ENCODE data around the gene SLC25A3.
"Not testable (repeated sequence)": the region's sequence is repeated elsewhere in the genome, so short reads cannot be mapped to it uniquely, and the experiment has no call there.

SLC25A3 gene

DNA sequence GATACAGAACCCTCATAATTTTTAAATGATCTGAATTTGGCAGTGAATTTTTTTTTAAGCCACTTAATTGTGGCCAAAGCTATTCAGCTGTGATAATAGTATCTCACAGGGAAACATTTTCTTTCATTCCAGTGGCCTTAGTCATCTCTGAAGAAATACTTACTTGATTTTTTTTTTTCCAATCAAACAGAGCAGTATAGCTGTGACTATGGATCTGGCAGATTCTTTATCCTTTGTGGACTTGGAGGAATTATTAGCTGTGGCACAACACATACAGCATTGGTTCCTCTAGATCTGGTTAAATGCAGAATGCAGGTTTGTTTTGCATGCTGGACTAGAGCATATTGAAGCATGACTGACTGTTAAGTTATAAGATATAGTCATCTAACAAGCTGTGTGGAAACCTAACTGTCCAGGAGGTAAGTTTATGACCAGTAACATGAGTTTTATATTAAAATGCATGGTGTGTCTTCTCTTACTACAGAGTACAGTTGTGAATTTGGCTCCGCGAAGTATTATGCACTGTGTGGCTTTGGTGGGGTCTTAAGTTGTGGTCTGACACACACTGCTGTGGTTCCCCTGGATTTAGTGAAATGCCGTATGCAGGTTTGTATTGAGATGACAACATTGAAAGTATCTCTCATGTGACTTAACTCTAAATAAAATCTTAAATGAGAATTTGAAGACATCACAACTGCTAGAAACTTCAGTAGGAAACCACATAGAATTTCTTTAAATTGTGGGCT is 1.9 kb downstream of the SLC25A3 start:
- DNase-seq: no peak

DNA sequence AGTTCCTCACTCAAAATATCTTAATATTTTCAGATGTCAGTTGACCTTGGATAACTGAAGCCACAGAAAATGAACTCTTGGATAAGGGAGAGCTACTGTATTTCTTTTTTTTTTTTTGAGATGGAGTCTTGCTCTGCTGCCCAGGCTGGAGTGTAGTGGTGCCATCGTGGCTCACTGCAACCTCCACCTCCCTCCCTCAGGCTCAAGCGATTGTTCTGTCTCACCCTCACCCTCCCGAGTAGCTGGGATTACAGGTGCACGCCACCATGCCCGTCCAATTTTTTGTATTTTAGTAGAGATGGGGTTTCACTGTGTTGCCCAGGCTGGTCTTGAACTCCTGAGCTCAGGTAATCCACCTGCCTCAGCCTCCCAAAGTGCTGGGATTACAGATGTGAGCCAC is 3.8 kb downstream of the SLC25A3 start:
- not testable (repeated sequence) for DNase-seq

DNA sequence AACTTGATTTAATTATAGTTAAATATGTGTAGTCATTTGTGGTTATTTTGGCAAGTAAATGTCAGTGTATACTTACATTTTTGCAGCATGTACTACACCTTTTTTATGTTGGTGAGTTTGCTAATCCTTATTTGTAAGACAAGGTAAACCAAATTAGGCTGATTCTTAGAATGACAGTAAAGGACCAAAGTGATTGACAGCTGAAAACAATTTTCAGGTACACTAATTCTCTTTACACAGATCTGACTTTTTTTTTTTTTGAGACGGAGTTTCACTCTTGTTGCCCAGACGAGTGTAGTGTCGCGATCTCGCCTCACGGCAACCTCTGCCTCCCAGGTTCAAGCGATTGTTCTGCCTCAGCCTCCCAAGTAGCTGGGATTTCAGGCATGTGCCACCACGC is 8.4 kb downstream of the SLC25A3 start:
- no peak for DNase-seq

DNA sequence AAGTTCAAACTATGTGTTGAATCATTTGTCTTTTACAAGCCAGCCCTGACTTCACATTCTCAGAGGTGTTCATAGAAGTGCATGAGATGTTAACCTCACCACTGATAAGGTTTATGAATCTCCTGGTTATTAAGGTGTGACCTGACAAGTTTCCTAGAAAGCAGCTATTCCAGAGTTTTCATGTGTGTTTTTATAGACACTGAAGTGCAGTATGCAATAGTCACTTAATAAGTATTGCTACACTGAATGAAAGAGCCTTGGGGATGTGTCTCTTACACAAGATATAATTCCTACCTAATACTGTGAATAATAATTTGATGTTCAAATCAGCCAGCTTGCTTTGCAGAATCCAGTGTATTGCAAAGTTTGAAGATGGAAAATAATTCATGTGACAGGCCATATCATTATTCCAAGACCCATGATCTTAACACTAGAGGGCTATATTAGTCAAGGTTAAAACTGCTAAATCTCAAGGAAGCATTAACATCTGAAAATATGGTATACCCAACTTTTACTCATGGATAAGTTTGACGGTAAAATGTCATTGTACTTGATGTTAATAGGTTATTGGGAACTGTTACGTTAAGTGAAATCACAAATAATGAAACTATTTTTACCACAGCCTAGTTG is 13.0 kb downstream of the SLC25A3 start:
- DNase-seq: no peak

DNA sequence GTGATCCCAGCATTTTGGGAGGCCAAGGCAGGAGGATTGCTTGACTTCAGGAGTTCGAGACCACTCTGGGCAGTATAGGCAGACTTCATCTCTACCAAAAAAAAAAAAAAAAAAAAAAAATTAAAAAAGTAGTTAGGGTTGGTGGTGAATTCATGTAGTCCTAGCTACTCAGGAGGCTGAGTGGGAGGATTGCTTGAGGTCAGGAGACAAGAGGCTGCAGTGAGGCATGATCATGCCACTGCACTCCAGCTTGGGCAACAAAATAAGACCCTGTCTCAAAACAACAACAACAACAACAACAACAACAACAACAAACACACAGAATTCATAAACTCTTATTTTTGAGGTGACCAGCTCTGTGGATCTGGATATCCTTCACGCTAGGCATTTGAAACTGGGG is 17.1 kb downstream of the SLC25A3 start:
- DNase-seq: no peak

DNA sequence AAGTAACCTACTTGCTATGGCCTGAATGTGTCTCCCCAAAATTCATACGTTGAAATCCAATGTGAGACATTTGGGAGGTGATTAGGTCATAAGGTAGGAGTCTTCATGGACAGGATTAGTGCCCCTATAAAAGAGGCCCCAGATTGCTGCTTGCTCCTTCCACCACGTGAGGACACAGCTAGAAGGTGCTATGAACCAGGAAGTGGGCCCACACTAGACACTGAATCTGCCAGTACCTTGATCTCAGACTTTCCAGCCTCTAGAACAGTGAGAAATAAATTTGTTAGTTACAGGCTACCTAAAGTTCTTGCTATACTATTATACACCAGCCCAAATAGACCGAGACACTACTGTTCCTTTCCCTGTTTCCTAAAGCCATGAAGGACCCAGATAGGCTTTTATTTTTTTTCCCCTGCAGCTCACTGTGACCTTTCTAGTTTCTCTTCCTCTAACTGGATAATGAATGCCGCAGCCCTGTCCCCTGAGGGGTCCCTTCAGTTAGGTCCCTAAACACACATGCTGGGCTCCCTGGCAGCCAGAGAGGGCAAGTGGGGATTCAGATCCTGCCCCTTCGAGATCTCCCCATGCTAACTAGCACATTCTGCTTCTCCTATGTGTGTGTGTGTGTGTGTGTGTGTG is 19.3 kb downstream of the SLC25A3 start:
- DNase-seq: no peak

DNA sequence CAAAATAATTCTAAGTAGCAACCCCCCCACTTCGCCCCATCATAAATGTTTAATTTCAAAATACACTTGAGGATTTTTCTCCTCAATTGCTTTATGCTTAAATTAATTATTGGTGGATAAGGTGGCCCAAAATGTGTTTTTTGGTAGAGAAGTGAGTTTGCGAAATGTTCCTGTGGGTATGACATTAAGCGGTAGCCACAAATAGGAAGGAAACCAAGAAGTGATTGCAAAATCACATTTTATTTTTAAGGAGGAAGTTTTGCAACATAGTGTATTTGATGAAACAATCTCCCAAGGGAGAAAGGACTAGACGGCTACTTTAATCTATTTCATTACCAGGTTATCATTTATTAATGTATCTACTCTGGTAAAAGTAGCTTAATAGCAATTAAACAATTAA is 25.5 kb downstream of the SLC25A3 start:
- DNase-seq: no peak

DNA sequence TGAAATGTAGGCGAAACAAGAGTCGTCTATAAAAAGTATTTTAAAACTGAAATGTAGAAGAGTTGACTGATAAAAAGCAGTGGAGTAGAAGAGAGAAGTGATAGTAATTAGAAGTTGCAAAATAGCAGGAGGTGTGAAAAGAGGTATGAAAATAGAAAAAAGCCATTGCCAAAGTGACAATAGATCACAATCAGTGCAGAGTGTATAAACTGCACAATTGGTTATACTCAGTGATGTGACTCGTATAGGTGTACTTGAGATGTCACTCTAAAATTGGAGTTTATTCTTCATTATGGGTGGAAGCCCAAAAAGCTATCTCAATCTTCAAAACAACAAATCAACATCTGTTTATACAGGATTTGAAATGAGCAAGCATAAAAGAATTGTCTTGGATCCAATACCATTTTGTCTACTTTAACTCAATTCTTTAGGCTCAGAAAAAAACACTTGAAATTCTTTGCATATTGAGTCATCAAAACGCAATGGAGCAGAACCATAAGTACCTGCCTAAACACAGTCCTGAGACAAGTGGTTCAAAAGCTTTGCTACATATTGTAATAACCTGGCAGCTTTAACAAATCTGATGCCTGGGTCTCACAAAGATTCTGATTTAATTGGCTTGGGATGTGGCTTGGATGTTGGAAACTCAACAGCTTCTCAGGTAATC is 42.3 kb downstream of the SLC25A3 start:
- no peak for DNase-seq

DNA sequence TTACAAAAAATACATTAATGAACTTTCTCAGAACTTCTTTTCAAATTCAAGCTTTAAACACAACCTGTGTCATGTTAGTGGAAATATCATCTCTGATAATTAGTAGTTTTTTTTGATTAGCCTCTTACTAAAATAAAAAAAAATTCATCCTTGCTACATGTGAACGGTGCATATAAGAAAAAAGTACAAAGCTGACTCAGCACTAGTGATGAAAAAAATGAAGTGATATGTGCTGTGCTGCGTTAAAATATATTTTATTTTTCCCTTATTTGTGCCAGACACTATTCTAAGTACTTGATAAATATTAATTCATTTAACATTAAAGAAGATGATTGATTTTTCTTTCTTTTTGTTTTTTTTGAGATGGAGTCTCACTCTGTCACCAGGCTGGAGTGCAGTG is 43.6 kb downstream of the SLC25A3 start:
- no peak for DNase-seq

DNA sequence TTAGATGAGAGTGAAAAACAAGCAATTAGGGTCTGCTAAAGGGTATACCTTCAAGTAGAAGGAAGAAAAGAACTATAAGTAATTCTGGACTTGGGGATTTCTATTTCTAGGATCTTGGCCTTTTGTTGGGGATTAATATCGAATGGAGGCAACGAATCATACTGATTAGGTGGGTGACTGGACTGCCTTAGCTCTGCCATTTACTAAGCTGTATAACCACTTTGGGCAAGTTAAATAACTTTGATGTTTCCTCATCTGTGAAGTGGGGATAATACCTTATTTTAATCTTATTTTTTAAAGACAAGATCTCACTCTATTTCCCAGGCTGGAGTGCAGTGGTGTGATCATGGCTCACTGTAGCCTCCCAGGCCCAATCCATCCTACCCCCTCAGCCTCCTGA is 44.5 kb downstream of the SLC25A3 start:
- no peak for DNase-seq

DNA sequence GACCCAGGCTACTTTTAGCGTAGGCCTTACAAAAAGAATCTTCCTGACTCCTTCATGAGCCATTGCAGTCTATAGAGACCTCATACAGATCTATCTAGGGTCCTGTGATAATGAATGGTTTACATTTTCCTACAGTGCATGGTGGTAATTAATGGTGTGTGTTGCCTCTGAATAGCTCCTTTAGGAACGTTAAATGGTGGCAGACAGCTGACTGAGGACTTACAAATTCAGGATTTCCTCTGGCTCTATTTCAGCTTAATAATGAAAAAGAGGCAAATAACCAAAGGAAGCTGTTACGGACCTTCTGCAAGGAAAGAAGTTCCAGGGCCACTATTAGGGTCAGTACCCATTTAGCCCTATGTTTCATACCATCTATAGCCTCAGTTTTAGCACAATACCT is 46.0 kb downstream of the SLC25A3 start:
- no peak for DNase-seq

DNA sequence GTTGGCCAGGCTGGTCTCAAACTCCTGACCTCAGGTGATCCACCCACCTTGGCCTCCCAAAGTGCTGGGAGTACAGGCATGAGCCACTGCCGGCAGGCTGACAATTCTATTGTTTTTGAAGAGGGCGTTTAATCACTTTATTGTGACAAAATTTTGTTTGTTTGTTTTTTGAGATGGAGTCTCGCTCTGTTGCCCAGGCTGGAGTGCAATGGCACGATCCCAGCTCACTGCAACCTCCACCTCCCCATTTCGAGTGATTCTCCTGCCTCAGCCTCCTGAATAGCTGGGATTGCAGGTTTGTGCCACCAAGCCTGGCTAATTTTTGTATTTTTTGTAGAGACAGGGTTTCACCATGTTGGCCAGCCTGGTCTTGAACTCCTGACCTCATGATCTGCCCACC is 49.3 kb downstream of the SLC25A3 start:
- DNase-seq: not testable (repeated sequence)

DNA sequence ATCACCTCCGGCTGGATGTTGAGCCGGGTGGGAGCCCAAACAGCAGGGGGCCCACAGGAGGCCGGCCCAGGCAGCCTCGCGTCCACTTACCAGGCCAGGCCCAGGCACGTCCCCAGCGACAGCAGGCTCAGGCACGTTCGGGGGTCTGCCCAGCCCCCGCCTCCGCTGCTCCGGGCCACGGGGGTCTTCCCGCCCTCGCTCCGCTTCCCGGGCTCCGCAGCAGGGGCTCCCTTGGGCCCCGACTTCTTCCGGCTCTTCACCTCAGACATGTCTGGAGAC is 50.9 kb downstream of the SLC25A3 start:
- DNase-seq: no peak

DNA sequence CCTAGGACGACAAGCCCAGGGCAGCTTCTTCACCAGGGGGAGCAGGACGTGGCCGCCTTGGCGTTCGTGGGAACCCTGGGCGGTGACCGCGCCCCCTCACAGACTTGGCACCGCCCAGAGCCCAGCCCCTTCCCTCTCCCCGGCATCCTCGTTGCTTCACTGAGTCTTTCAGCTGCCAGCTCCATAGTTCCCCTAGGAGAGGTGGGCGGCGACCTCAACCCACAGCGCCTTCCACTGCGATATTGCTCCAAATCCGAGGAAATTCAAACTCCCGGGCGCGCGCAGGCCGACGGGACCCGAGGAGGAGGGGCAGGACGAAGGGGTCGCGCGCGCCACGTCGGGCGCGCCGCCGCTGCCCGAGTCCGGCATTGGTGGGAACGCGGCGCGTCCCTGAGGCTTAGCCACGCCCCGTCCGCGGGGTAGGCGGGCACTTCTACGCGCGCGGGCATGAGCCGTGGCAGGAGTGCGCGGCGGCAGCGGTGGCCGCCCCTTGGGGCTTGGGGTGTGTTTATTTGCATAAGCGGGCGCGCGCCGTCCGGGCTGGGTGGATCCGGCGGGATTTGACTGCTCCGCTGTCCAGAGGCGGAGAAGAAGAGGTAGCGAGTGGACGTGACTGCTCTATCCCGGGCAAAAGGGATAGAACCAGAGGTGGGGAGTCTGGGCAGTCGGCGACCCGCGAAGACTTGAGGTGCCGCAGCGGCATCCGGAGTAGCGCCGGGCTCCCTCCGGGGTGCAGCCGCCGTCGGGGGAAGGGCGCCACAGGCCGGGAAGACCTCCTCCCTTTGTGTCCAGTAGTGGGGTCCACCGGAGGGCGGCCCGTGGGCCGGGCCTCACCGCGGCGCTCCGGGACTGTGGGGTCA is 51.5 kb downstream of the SLC25A3 start, which contains the start of the genes APAF1 and IKBIP:
TSS of gene APAF1 (plus strand) at position 579 of the 860 bp plus-strand sequence. CDS start 3,070 bp downstream, outside the sequence.
TSS of gene IKBIP (minus strand) at position 77 of the 860 bp plus-strand sequence. CDS start 87 bp downstream, outside the sequence.
- peak; percentile 84 for DNase-seq

DNA sequence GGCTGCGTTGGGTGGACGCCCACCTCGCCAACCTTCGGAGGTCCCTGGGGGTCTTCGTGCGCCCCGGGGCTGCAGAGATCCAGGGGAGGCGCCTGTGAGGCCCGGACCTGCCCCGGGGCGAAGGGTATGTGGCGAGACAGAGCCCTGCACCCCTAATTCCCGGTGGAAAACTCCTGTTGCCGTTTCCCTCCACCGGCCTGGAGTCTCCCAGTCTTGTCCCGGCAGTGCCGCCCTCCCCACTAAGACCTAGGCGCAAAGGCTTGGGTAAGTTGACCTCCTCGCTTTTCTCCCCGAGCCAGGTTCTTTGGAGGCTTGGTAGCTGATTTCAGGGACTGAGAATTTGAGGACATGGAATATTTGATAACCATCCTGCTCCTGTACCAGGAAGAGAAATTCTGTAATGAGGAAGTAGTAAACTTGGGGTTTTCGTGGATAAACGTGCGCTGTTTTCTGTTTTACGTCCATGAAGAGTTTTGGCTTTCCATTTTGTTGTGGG is 52.1 kb downstream of the SLC25A3 start:
- no peak for DNase-seq

DNA sequence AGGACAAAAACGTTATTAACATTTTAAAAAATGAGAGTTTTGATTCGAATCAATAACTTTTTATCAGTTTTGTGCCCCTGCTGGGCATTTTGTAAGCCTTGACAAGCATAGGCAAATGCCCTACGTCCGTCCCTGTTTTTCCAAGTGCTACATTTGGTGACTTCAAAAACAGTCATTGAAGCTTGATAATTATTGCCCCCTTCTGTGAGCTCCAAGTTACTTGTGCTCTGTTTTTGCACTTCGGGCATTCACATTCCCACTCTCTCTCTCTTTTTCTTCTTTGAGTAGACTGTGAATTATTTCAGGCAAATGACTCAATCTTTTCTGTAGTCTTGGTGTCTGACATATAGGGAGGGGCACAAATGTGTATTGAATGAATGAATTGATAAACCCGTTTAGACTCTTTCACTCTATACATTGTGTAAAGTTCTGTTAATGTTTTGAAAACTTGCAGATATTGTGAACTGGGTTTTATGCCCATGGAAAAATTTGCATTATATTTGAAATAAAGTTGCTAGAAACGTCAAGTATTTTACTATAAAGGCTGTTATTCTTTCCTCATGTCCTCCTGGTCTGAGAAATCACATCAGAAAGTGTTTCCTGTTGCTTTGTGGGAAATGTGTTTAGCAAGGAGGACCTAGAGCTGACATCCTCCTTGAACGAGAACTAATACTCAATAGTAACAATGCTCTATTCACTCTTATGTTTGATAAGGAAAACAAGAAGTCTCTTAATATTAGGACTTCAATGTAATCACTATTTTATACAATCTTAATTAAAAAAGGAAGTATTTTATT is 53.0 kb downstream of the SLC25A3 start:
- DNase-seq: no peak

DNA sequence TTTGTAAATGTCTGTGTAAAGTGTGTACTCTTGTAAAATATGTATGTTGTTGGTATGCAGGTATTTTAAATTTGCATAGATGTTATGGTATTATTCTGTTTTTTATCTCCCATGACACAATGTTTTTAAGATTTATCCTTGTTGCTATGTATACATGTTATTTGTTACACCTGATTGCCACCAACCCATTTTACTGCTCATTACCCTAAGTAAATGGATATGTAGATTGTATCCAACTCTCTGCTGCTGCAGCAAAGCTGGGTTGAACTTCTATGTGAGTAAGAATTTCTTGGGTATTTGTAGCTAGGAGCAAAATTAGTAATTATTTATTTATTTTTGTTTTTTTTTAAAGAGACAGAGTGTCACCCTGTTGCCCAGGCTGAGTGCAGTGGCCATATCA is 57.8 kb downstream of the SLC25A3 start:
- no peak for DNase-seq

DNA sequence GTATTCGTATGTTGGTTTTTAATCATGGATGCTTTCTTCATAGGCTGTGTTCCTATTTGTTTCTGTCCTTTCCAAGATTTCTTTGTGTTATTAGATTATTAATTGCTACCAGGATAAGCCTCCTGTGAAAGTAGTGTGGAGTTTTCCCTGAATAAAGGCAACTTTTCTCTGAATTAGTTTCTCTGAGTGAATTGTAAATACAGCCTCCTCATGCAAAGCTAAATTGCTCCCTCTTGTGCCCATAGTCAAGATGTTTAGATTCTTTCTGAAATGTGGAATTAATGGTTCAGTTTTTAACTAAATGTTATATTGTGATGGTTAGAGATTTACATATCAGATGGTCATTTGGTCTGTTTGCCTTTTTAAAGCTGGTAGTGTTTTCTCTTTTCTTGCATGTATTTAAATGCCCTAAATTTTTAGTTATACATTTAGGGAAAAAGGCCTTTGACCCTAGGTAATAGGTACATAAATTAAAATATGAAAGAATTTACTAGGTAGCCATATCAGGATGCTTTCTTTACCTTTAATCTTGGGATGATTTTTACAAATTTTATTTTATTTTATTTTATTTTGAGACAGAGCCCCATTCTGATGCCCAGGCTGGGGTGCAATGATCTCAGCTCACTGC is 60.5 kb downstream of the SLC25A3 start:
- no peak for DNase-seq

All from NCI-H2081 treated with DMSO at 0.1 percent for 48 hours (cell line).